HepG2 (cell line): Measurements from ENCODE around the gene FAM222B. TPM values are rescaled to one million over a fixed set of nuclear protein-coding genes. Genes with fewer than 3 reads are reported as not detected.
A peak's percentile ranks its signal among the peaks of the same experiment; 100 is the strongest.

Experiments
- BCL6 ChIP-seq: IDR thresholded peaks from 2 replicates; pipeline ENCODE4 v1.6.1; 2016; ENCODE audit warnings: missing genetic modification reagents, missing compliant biosample characterization
- BRD4 ChIP-seq: sonication (generic); formaldehyde crosslinking; IDR thresholded peaks from 2 replicates; pipeline ENCODE4 v1.4.0; 2020; ENCODE audit warnings: missing genetic modification reagents
- KDM3A ChIP-seq: IDR thresholded peaks from 2 replicates; pipeline ENCODE4 v1.6.1; 2018; ENCODE audit warnings: low read depth, missing compliant biosample characterization
- RARA ChIP-seq: IDR thresholded peaks from 2 replicates; pipeline ENCODE4 v1.6.1; 2016; ENCODE audit warnings: missing genetic modification reagents, missing compliant biosample characterization
- SP1 ChIP-seq, 2 experiments: fragments of 450-650 bp in 1 of 2; sonication (generic) in 1 of 2; formaldehyde crosslinking in 1 of 2; IDR thresholded peaks; 2 replicates each; pipeline versions ENCODE4 v1.4.0 to v1.6.1; 2016 to 2020; ENCODE audit warnings: missing genetic modification reagents in 1 of 2
- SP4 ChIP-seq: sonication (generic); formaldehyde crosslinking; IDR thresholded peaks from 2 replicates; pipeline ENCODE4 v1.8.1; 2023; ENCODE audit warnings: mild to moderate bottlenecking, missing genetic modification reagents
- TOE1 ChIP-seq: sonication (generic); formaldehyde crosslinking; IDR thresholded peaks from 2 replicates; pipeline ENCODE4 v1.4.0; 2020; ENCODE audit warnings: mild to moderate bottlenecking, missing genetic modification reagents
- ZNF441 ChIP-seq: sonication (generic); formaldehyde crosslinking; IDR thresholded peaks from 2 replicates; pipeline ENCODE4 v1.7.0; 2021; ENCODE audit warnings: missing genetic modification reagents, borderline replicate concordance
- polyA plus RNA-seq, 8 experiments: library from polyadenylated mRNA; depleted of rRNA in 3 of 8; stranded (reverse) in 7 of 8; unstranded in 1 of 8; fragments of >200 nt; fragmentation: Illumina TruSeq in 4 of 8; extraction: Trizol in 4 of 8; gene quantifications; 2 replicates each; pipeline versions ENCODE4 v1.2.1 to v1.2.3, GENCODE V29; 2011 to 2016; ENCODE audit warnings: low read depth in 4 of 8, missing spikeins in 1 of 8, mixed read lengths in 1 of 8; ENCODE audit not compliant: insufficient read depth in 1 of 8
- total RNA-seq, 5 experiments: library from RNA; depleted of rRNA; stranded (reverse); fragments of >200 nt; fragmentation: Illumina TruSeq; extraction: Trizol; gene quantifications; 2 replicates each; pipeline ENCODE4 v1.2.3, GENCODE V29; 2016; ENCODE audit warnings: low read depth in 1 of 5
- TF ChIP-seq, protein P1 (sequence below): sonication (generic); formaldehyde crosslinking; IDR thresholded peaks from 2 replicates; pipeline ENCODE4 v1.4.0; 2020; ENCODE audit warnings: mild to moderate bottlenecking, missing genetic modification reagents
- TF ChIP-seq, protein P2 (sequence below): sonication (generic); formaldehyde crosslinking; IDR thresholded peaks from 2 replicates; pipeline ENCODE4 v1.8.1; 2023; ENCODE audit warnings: mild to moderate bottlenecking, inconsistent platforms, moderate library complexity, missing genetic modification reagents, borderline replicate concordance
- TF ChIP-seq, protein P3 (sequence below): sonication (generic); formaldehyde crosslinking; IDR thresholded peaks from 2 replicates; pipeline ENCODE4 v1.8.0; 2022; ENCODE audit warnings: mild to moderate bottlenecking, missing genetic modification reagents
- TF ChIP-seq, protein P4 (sequence below): sonication (generic); formaldehyde crosslinking; IDR thresholded peaks from 2 replicates; pipeline ENCODE4 v1.4.0; 2020; ENCODE audit warnings: missing genetic modification reagents, mild to moderate bottlenecking, borderline replicate concordance
- TF ChIP-seq, protein P5 (sequence below): sonication (generic); formaldehyde crosslinking; IDR thresholded peaks from 2 replicates; pipeline ENCODE4 v1.5.0; 2020; ENCODE audit warnings: missing genetic modification reagents
- TF ChIP-seq, protein P6 (sequence below): IDR thresholded peaks from 2 replicates; pipeline ENCODE4 v1.6.1; 2016; ENCODE audit warnings: missing genetic modification reagents, missing compliant biosample characterization

The FAM222B gene
- total and polyA plus RNA-seq, 2 of the 13 experiments (the other 11 are each of a cell fraction or from before 2014, with no cell fraction given): 3.5 to 7.3 TPM

DNA sequence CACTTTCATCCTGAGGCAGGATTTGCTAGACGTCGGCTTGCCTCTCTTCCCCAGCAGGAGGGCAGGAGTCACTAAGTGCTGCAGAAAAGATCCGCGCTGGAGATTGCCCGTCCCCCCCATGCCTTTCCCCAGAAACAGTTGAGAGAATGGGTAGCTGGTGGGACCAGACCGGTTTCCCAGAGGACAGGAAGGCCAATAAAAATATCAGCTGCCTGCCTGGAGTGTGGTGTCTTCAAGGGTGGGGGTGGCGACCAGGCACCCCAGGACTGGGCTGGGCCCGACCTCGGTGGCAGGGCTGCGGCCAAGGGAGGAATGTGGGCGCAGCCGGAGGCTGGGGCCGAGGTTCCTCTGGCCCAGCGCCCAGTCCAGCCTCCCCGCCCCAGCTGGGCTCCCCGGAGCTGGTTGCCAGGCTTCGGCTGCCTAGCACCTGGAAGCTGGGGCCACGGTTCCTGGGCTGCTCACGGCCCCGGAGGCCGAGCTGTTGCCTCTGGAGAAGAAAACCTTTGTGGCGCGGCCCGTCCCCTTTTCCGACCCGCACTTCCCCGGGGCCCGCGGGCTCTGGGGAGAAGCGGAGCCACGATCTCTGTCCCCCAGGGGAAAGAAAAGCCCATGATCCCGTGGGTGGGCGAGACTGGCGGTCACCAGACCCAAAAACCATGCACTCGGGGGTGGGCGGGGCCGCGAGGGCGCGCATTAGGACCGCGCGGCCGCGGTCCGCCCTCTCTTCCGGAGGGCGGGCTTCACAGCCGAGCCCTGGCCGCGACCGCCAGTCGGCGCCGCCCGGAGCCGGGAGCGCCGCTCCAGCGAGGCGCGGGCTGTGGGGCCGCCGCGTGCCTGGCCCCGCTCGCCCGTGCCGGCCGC lies 99.1 kb downstream of the FAM222B start, which contains the start of gene TRAF4 (continued):
- TF ChIP-seq, protein P1, sequence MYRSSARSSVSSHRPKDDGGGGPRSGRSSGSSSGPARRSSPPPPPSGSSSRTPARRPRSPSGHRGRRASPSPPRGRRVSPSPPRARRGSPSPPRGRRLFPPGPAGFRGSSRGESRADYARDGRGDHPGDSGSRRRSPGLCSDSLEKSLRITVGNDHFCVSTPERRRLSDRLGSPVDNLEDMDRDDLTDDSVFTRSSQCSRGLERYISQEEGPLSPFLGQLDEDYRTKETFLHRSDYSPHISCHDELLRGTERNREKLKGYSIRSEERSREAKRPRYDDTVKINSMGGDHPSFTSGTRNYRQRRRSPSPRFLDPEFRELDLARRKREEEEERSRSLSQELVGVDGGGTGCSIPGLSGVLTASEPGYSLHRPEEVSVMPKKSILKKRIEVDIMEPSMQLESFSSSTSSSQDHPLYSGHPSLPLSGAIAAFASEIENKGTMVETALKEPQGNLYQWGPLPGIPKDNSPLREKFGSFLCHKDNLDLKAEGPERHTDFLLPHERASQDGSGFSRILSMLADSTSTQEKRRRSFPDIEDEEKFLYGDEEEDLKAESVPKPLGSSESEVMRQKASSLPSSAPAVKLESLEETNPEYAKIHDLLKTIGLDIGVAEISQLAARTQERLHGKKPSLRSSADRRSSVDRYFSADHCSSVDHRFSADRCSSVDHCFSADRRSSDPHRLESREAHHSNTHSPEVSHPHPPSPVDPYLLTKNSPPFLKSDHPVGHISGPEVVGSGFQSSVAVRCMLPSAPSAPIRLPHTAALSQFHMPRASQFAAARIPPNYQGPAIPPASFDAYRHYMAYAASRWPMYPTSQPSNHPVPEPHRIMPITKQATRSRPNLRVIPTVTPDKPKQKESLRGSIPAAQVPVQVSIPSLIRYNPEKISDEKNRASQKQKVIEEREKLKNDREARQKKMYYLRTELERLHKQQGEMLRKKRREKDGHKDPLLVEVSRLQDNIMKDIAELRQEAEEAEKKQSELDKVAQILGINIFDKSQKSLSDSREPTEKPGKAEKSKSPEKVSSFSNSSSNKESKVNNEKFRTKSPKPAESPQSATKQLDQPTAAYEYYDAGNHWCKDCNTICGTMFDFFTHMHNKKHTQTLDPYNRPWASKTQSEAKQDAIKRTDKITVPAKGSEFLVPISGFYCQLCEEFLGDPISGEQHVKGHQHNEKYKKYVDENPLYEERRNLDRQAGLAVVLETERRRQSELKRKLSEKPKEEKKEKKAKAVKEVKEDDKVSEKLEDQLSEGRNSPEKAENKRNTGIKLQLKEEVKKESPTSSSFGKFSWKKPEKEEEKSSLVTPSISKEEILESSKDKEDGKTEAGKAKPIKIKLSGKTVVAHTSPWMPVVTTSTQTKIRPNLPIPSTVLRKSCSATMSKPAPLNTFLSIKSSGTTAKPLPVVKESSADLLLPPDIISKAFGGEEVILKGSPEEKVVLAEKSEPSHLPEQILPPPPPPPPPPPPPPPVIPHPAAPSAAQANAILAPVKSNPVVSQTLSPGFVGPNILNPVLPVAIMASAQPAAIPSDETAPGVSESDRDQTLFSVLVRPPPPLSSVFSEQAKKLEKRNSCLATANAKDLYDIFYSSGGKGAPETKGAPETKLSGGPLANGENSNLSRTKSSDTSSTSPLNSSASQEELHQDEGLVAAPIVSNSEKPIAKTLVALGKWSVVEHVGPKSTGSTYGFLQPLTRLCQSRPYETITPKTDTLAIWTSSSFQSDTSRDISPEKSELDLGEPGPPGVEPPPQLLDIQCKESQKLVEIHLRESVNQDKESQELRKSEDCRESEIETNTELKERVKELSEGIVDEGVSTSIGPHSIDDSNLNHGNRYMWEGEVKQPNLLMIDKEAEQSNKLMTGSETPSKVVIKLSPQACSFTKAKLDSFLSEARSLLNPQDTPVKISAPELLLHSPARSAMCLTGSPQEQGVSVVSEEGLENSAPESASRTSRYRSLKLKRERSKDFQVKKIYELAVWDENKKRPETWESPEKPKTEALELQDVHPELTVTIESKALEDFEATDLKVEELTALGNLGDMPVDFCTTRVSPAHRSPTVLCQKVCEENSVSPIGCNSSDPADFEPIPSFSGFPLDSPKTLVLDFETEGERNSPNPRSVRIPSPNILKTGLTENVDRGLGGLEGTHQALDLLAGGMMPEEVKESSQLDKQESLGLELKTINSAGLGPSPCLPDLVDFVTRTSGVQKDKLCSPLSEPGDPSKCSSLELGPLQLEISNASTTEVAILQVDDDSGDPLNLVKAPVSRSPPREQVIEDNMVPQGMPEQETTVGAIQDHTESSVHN (CRISPR knock-in tag): no peak
- TF ChIP-seq KDM3A (CRISPR knock-in tag) (no peak), SP1 (IDR thresholded peaks at IDR 0.05) (no peak), SP1 (CRISPR knock-in tag; IDR thresholded peaks at IDR 0.05) (no peak; the same call in none of the 2 replicates), BCL6 (CRISPR knock-in tag) (no peak), RARA (no peak), BRD4 (CRISPR knock-in tag) (no peak; the same call in 1 of the 2 replicates), TOE1 (peak; percentile 0; the same call in 1 of the 2 replicates), SP4 (CRISPR knock-in tag) (no peak; the same call in none of the 2 replicates), ZNF441 (CRISPR knock-in tag) (0 out of 2 replicates have a peak, but pooled peaks have one; percentile 38)
- TF ChIP-seq, protein P2, sequence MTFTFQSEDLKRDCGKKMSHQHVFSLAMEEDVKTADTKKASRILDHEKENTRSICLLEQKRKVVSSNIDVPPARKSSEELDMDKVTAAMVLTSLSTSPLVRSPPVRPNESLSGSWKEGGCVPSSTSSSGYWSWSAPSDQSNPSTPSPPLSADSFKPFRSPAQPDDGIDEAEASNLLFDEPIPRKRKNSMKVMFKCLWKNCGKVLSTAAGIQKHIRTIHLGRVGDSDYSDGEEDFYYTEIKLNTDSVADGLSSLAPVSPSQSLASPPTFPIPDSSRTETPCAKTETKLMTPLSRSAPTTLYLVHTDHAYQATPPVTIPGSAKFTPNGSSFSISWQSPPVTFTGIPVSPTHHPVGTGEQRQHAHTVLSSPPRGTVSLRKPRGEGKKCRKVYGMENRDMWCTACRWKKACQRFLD (CRISPR knock-in tag): no peak
- TF ChIP-seq, protein P3, sequence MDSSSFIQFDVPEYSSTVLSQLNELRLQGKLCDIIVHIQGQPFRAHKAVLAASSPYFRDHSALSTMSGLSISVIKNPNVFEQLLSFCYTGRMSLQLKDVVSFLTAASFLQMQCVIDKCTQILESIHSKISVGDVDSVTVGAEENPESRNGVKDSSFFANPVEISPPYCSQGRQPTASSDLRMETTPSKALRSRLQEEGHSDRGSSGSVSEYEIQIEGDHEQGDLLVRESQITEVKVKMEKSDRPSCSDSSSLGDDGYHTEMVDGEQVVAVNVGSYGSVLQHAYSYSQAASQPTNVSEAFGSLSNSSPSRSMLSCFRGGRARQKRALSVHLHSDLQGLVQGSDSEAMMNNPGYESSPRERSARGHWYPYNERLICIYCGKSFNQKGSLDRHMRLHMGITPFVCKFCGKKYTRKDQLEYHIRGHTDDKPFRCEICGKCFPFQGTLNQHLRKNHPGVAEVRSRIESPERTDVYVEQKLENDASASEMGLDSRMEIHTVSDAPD: no peak
- TF ChIP-seq, protein P4, sequence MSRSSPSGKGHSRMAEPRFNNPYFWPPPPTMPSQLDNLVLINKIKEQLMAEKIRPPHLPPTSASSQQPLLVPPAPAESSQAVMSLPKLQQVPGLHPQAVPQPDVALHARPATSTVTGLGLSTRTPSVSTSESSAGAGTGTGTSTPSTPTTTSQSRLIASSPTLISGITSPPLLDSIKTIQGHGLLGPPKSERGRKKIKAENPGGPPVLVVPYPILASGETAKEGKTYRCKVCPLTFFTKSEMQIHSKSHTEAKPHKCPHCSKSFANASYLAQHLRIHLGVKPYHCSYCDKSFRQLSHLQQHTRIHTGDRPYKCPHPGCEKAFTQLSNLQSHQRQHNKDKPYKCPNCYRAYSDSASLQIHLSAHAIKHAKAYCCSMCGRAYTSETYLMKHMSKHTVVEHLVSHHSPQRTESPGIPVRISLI: no peak
- TF ChIP-seq, protein P5, sequence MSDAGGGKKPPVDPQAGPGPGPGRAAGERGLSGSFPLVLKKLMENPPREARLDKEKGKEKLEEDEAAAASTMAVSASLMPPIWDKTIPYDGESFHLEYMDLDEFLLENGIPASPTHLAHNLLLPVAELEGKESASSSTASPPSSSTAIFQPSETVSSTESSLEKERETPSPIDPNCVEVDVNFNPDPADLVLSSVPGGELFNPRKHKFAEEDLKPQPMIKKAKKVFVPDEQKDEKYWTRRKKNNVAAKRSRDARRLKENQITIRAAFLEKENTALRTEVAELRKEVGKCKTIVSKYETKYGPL (CRISPR knock-in tag): peak; percentile 68; the same call in 1 of the 2 replicates
- TF ChIP-seq, protein P6, sequence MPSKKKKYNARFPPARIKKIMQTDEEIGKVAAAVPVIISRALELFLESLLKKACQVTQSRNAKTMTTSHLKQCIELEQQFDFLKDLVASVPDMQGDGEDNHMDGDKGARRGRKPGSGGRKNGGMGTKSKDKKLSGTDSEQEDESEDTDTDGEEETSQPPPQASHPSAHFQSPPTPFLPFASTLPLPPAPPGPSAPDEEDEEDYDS: peak; percentile 37; the same call in 1 of the 2 replicates
